HCT116 (cell line): Measurements from ENCODE around the gene VRK3. TPM values are rescaled to one million over a fixed set of nuclear protein-coding genes. Genes with fewer than 3 reads are reported as not detected.
"Not testable (repeated sequence)": the region's sequence is repeated elsewhere in the genome, so short reads cannot be mapped to it uniquely, and the experiment has no call there.

Source experiments
- ATAC-seq: fragments of 200-7000 bp; cut with Tn5 transposase; 2 replicates; pipeline ENCODE4 v1.9.1; 2020; ENCODE audit warnings: mild to moderate bottlenecking, moderate library complexity
- BruUV-seq: library from RNA; stranded (reverse); fragments of 400-500 nt; replicated peaks from 2 replicates; lab custom pipeline; 2021; lab: Mats Ljungman, UMichigan
- CTCF ChIA-PET: fragments of 300-600 bp; sonication (Branson Sonifier 250); formaldehyde crosslinking; loops from one replicate; lab custom pipeline; 2021; ENCODE audit warnings: antibody characterized with exemption; lab: Charles Lee
- POLR2A ChIA-PET: fragments of 300-600, 350-600 bp; sonication (Branson Sonifier 250); formaldehyde crosslinking; loops from one replicate; lab custom pipeline; 2021; ENCODE audit warnings: antibody characterized with exemption; lab: Charles Lee
- RAD21 ChIA-PET, 2 experiments: fragments of 300-600 bp; sonication (Branson Sonifier 250); formaldehyde crosslinking; loops; one replicate each; lab custom pipeline; 2023; ENCODE audit warnings: low total read pairs in 2 of 2; ENCODE audit not compliant: uncharacterized antibody in 2 of 2, unreplicated experiment in 2 of 2, low non-redundant PET in 1 of 2; lab: Charles Lee
- DNase-seq: peaks from one replicate; pipeline ENCODE4 v3.0.0-alpha.2; 2010; ENCODE audit warnings: low read depth, low spot score
- H2AFZ ChIP-seq: fragments of 200-600 bp; shearing (Covaris generic), sonication (generic); 2 replicates; pipeline ENCODE4 v1.6.1; 2017; ENCODE audit warnings: low read depth, mixed run types, mixed read lengths, antibody characterized with exemption, low read length; ENCODE audit not compliant: poor library complexity, severe bottlenecking
- H3K27ac ChIP-seq: 2 replicates; pipeline ENCODE4 v1.5.1; 2012; ENCODE audit warnings: low read depth, low read length
- H3K27me3 ChIP-seq: fragments of 200-600 bp; sonication (generic); 2 replicates; pipeline ENCODE4 v1.6.1; 2016; ENCODE audit warnings: mixed run types, low read length, mixed read lengths; ENCODE audit not compliant: insufficient read depth
- H3K36me3 ChIP-seq, 2 experiments: fragments of 200-500 bp in 1 of 2; fragments of 200-600 bp in 1 of 2; sonication (Bioruptor generic) in 1 of 2; sonication (generic) in 1 of 2; 2 replicates each; pipeline versions ENCODE4 v1.5.1 to v1.6.1; 2014 to 2016; ENCODE audit warnings: low read length in 2 of 2, inconsistent platforms in 1 of 2, mixed read lengths in 1 of 2, mixed run types in 1 of 2; ENCODE audit not compliant: insufficient read depth in 2 of 2, control insufficient read depth in 1 of 2
- H3K4me1 ChIP-seq, 2 experiments: fragments of 200-600 bp in 1 of 2; sonication (generic) in 1 of 2; 2 replicates each; pipeline versions ENCODE4 v1.5.1 to v1.6.1; 2012 to 2017; ENCODE audit warnings: low read length in 2 of 2, inconsistent platforms in 1 of 2, mild to moderate bottlenecking in 1 of 2, mixed read lengths in 1 of 2, mixed run types in 1 of 2, moderate library complexity in 1 of 2; ENCODE audit not compliant: insufficient read depth in 2 of 2, control insufficient read depth in 1 of 2
- H3K4me2 ChIP-seq: fragments of 200-600 bp; sonication (generic); 2 replicates; pipeline ENCODE4 v1.6.1; 2017; ENCODE audit warnings: mixed run types, low read length, mixed read lengths
- H3K4me3 ChIP-seq, 2 experiments: fragments of 200-600 bp in 1 of 2; sonication (generic) in 1 of 2; replicated peaks in 1 of 2; 2 replicates each; pipeline ENCODE4 v1.5.1; 2011 to 2016; ENCODE audit warnings: low read length in 2 of 2, control low read depth in 1 of 2, low read depth in 1 of 2, mild to moderate bottlenecking in 1 of 2, mixed read lengths in 1 of 2, mixed run types in 1 of 2
- H3K79me2 ChIP-seq: fragments of 200-600 bp; sonication (generic); 2 replicates; pipeline ENCODE4 v1.6.1; 2017; ENCODE audit warnings: mild to moderate bottlenecking, mixed run types, low read length, moderate library complexity, mixed read lengths; ENCODE audit not compliant: insufficient read depth
- H3K9ac ChIP-seq: fragments of 200-600 bp; sonication (generic); 2 replicates; pipeline ENCODE4 v1.6.1; 2016; ENCODE audit warnings: low read length, mixed read lengths
- H3K9me2 ChIP-seq: fragments of 200-600 bp; sonication (generic), shearing (Covaris generic); 2 replicates; pipeline ENCODE4 v1.6.1; 2017; ENCODE audit warnings: mixed run types, mild to moderate bottlenecking, moderate library complexity; ENCODE audit not compliant: insufficient read depth
- H3K9me3 ChIP-seq, 2 experiments: fragments of 200-500 bp in 1 of 2; fragments of 200-600 bp in 1 of 2; sonication (Bioruptor generic) in 1 of 2; sonication (generic) in 1 of 2; 2 replicates each; pipeline ENCODE4 v1.6.1; 2014 to 2017; ENCODE audit warnings: low read length in 2 of 2, mixed read lengths in 2 of 2, inconsistent platforms in 1 of 2, low read depth in 1 of 2, mild to moderate bottlenecking in 1 of 2, mixed run types in 1 of 2, moderate library complexity in 1 of 2; ENCODE audit not compliant: control insufficient read depth in 1 of 2, insufficient read depth in 1 of 2
- H4K20me1 ChIP-seq: fragments of 200-600 bp; sonication (generic), shearing (Covaris generic); 2 replicates; pipeline ENCODE4 v1.6.1; 2017; ENCODE audit warnings: mixed run types, mild to moderate bottlenecking, moderate library complexity; ENCODE audit not compliant: insufficient read depth
- EZH2 ChIP-seq: fragments of 200-600 bp; sonication (generic); IDR thresholded peaks from 2 replicates; pipeline ENCODE4 v1.6.1; 2017; ENCODE audit warnings: antibody characterized with exemption, mixed run types
- POLR2AphosphoS5 ChIP-seq: IDR thresholded peaks from 2 replicates; pipeline ENCODE4 v1.6.1; 2011; ENCODE audit warnings: mild to moderate bottlenecking, low read depth, low read length, moderate library complexity
- SP1 ChIP-seq: IDR thresholded peaks from 2 replicates; pipeline ENCODE4 v1.6.1; 2012; ENCODE audit warnings: low read depth
- intact Hi-C: fragments of 100-400 bp; cut with micrococcal nuclease; formaldehyde crosslinking; loops from 2 replicates; pipeline ENCODE4 v1.10.0; 2022
- total RNA-seq: library from RNA; stranded (reverse); gene quantifications from one replicate; pipeline ENCODE4 v1.2.1, GENCODE V29; 2021; ENCODE audit not compliant: unreplicated experiment
- TF ChIP-seq, protein P1 (sequence below): IDR thresholded peaks from 2 replicates; pipeline ENCODE4 v1.6.1; 2012; ENCODE audit warnings: low read depth
- TF ChIP-seq, protein P2 (sequence below): IDR thresholded peaks from 2 replicates; pipeline ENCODE4 v1.6.1; 2012
- TF ChIP-seq, protein P3 (sequence below): IDR thresholded peaks from 2 replicates; pipeline ENCODE4 v1.6.1; 2012

The VRK3 gene
- total RNA-seq, 1 experiment from 2014 or later = 44.0 TPM

DNA sequence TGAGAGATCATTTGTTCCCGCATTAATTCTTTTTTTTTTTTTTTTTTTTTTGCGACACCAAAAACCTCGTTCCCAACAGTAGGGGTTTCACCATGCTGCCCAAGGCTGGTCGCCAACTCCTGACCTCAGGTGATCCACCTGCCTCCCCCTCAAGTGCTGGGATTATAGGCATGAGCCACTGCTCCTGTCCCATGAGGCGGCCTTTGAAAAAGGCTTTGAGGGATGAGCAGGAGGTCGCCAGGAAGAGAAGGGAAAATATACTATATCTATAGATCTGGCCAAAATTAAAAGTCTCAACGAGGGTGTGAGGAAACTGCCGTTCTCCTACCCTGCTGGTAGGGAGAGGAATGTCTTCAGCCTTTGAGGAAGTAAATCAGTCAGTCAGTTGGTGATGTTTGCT is 26.8 kb upstream of the VRK3 start:
- no peak overlapping the region for H3K4me3 ChIP-seq
- H4K20me1 ChIP-seq = no peaks in the 10 kb centered on the region
- TF ChIP-seq SP1 (no peak), POLR2AphosphoS5 (no peak), EZH2 (no peak)
- TF ChIP-seq, protein P1, sequence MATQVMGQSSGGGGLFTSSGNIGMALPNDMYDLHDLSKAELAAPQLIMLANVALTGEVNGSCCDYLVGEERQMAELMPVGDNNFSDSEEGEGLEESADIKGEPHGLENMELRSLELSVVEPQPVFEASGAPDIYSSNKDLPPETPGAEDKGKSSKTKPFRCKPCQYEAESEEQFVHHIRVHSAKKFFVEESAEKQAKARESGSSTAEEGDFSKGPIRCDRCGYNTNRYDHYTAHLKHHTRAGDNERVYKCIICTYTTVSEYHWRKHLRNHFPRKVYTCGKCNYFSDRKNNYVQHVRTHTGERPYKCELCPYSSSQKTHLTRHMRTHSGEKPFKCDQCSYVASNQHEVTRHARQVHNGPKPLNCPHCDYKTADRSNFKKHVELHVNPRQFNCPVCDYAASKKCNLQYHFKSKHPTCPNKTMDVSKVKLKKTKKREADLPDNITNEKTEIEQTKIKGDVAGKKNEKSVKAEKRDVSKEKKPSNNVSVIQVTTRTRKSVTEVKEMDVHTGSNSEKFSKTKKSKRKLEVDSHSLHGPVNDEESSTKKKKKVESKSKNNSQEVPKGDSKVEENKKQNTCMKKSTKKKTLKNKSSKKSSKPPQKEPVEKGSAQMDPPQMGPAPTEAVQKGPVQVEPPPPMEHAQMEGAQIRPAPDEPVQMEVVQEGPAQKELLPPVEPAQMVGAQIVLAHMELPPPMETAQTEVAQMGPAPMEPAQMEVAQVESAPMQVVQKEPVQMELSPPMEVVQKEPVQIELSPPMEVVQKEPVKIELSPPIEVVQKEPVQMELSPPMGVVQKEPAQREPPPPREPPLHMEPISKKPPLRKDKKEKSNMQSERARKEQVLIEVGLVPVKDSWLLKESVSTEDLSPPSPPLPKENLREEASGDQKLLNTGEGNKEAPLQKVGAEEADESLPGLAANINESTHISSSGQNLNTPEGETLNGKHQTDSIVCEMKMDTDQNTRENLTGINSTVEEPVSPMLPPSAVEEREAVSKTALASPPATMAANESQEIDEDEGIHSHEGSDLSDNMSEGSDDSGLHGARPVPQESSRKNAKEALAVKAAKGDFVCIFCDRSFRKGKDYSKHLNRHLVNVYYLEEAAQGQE = no peak
- TF ChIP-seq, protein P2, sequence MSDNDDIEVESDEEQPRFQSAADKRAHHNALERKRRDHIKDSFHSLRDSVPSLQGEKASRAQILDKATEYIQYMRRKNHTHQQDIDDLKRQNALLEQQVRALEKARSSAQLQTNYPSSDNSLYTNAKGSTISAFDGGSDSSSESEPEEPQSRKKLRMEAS = no peak
- TF ChIP-seq, protein P3, sequence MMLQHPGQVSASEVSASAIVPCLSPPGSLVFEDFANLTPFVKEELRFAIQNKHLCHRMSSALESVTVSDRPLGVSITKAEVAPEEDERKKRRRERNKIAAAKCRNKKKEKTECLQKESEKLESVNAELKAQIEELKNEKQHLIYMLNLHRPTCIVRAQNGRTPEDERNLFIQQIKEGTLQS = no peak
- no peak overlapping the region for H3K9ac ChIP-seq
- H2AFZ ChIP-seq = no peak overlapping the region
- ATAC-seq (no peak), DNase-seq (no peak)
- H3K27ac ChIP-seq = no peak overlapping the region
- CTCF ChIA-PET = no interaction called here
- H3K9me2 ChIP-seq = no peaks in the 10 kb centered on the region
- no peaks in the 10 kb centered on the region for H3K27me3 ChIP-seq
- no peak overlapping the region for H3K4me2 ChIP-seq
- RAD21 ChIA-PET = no interaction called here
- no peaks in the 10 kb centered on the region for H3K79me2 ChIP-seq
- H3K36me3 ChIP-seq = peaks cover 4 to 13% of the 10 kb centered on the region in 2 experiments; a peak in 2 of 4 replicates
- peaks cover 7 to 16% of the 10 kb centered on the region in 2 experiments; a peak in 2 of 4 replicates for H3K9me3 ChIP-seq
- H3K4me1 ChIP-seq = no peaks in the 10 kb centered on the region
- intact Hi-C loops = no loop called here
- POLR2A ChIA-PET = no interaction called here
- BruUV-seq = no TSS peak

DNA sequence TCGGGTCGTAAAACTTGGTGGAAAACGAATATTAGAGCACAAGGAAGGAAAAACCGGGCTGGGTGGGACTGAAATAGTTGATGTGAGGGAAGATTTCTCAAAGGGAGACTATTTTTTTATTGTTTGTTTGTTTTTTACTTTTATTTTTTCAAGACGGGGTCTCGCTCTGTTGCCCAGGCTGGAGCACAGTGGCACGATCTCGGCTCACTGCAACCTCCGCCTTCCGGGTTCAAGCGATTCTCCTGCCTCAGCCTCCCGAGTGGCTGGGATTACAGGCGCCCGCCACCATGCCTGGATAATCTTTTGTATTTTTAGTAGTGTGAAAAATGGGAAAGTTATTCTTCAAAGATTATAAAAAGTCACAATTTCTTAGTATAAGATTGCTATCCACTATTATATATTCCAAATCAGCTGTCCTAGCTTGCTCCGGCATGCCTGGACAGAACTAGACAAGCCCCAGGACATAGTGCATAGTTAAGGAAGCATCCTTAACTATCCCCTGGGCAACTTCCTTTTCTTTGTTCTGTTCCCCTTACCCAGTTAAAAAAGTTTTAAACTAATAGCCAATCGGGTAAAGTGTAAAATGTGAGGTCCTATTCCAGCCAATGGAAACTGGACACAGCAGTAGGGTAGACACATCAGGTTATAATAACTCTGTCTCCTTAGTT is 26.2 kb upstream of the VRK3 start:
- H4K20me1 ChIP-seq, H3K27ac ChIP-seq, H3K9me2 ChIP-seq, intact Hi-C loops, DNase-seq, RAD21 ChIA-PET, H3K79me2 ChIP-seq, H3K27me3 ChIP-seq, H2AFZ ChIP-seq, ATAC-seq, CTCF ChIA-PET, H3K4me1 ChIP-seq, BruUV-seq, H3K9ac ChIP-seq, H3K4me2 ChIP-seq, H3K4me3 ChIP-seq, POLR2A ChIA-PET: not testable (repeated sequence)
- H3K9me3 ChIP-seq = peaks cover 13 to 22% of the 10 kb centered on the region in 2 experiments; a peak in 2 of 4 replicates
- H3K36me3 ChIP-seq = peaks cover 4 to 20% of the 10 kb centered on the region in 2 experiments; a peak in 2 of 4 replicates
